Middle frontal gyrus (tissue), 1 donor: ENCODE results near the gene YAF2.
A peak's percentile ranks its signal among the peaks of the same experiment; 100 is the strongest.

Experiments used
- DNase-seq: peaks from one replicate; pipeline ENCODE4 v3.0.0-alpha.2; 2015; ENCODE audit warnings: low spot score; ENCODE audit errors: extremely low spot score

The YAF2 gene

GRCh38 chr12:42145552-42146215, 92.4 kb downstream of the YAF2 start:
- DNase-seq: no peak

DNA sequence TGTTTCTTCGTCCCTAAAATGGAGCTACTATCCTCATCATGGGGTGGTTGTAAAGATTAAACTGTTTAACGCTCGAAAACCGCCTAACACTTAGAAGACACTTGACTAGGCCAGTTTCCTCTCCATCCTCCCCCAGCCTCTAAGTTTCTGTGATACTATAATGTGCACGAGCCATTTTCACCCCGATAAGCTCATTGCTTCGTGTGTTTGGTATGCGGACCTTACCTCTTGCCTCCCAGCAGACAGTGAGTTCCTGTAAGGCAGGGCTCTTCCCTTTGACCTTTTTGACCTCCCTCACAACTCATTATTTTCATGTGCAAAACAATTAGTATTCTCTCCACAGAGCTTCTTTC, 92.9 kb downstream of the YAF2 start:
- DNase-seq: no peak

DNA sequence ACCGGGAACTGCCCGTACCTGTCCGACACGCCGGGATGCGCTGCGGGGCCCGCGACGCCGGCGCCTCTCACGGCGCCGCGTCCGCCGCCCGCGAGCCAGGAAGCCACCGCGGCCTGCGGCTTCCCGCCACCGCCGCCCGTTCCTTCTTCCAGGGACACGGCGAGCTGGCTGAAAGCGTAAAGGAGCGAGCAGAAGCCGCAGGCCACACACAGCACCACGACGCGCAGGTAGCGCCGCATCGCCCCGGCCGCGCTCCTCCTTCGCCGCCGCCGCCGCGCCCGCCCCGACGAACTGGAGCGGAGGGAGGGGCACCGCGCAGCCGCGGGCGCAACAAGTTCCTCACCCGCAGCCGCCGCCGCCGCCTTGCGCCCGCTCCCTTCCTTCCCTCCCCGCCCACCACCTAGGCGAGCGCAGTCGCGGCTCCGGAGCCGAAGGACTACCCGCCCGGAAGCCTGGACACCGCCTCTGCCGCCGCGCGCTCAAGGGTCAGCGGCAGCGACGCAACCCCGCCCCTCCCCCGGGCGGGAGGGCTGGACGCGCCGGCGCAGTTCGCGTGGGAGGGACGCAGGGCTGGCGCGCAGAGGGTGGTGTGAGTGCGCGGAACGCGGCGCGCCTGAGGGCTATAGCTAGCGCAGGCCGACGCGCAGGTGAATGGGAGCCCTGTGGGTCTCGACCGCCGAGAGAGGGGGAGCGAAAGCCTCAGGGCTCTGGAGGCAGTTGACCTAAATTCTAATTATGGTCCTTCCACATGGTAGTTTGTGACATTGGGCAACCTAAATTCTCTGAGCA, 93.4 kb downstream of the YAF2 start, which contains the start of gene GXYLT1:
TSS of gene GXYLT1 (minus strand) at position 467 of the 789 bp plus-strand sequence. CDS start at position 239, 228 bp downstream.
- DNase-seq: peak; percentile 84

- DNase-seq: no peak
These were observed 94.0 kb downstream of the YAF2 start for GRCh38 chr12:42144158-42144407.

- no peak for DNase-seq
These were observed 94.4 kb downstream of the YAF2 start for GRCh38 chr12:42143452-42144157.

GRCh38 chr12:42141981-42142606, 96.0 kb downstream of the YAF2 start:
- DNase-seq: no peak

- DNase-seq: no peak
These were observed 97.1 kb downstream of the YAF2 start for GRCh38 chr12:42140901-42141300.

- no peak for DNase-seq
These were observed 102.7 kb downstream of the YAF2 start for GRCh38 chr12:42135259-42135814.

GRCh38 chr12:42130672-42131402, 107.2 kb downstream of the YAF2 start:
- no peak for DNase-seq

GRCh38 chr12:42129595-42130204, 108.3 kb downstream of the YAF2 start:
- DNase-seq: peak; percentile 31

GRCh38 chr12:42128888-42129287, 109.2 kb downstream of the YAF2 start:
- no peak for DNase-seq

DNA sequence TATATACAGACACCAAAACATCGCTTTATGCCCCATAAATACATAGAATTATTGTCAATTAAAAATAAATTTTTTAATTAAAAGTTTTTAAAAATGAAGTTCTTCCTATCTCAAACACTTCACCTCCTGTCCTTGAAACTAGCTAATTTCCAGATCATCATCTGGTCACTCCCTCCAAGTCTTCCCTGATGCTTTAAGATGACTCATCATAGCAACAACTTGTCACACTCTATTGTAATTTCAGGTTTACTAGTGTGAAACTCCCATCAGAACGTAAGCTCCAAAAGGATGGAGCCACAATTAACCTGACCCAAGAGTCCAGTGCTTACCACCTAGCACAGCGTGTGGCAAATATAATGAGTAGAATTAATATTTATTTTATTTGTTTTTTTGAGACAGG, 109.7 kb downstream of the YAF2 start:
- DNase-seq: no peak

- DNase-seq: no peak
These were observed 111.1 kb downstream of the YAF2 start for GRCh38 chr12:42126963-42127362.

- DNase-seq: no peak
These were observed 112.7 kb downstream of the YAF2 start for GRCh38 chr12:42125388-42125767.

- DNase-seq: no peak
These were observed 113.2 kb downstream of the YAF2 start for GRCh38 chr12:42124764-42125387.

DNA sequence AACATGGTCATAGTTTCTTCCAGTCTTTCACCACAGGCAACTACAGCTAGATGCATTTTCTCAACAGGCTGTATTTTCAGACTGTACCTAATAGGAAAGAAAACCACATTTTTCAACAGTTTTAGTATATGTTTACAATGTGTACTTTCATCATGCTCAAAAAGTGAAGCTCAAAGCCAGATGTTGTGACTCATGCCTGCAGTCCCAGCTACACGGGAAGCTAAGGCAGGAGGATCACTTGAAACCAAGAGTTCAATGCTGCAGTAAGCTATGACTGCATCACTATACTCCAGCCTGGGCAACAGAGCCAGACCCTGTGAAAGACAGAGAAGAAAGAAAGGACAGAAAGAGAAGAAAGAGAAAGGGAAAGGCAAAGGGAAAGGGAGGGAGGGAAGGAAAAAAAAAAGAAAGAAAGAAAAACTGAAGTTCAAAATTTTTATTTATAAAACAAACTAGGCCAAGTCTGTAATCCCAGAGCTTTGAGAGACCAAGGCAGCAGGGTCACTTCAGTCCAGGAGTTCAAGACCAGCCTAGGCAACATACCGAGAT, 118.9 kb downstream of the YAF2 start:
- DNase-seq: no peak

DNA sequence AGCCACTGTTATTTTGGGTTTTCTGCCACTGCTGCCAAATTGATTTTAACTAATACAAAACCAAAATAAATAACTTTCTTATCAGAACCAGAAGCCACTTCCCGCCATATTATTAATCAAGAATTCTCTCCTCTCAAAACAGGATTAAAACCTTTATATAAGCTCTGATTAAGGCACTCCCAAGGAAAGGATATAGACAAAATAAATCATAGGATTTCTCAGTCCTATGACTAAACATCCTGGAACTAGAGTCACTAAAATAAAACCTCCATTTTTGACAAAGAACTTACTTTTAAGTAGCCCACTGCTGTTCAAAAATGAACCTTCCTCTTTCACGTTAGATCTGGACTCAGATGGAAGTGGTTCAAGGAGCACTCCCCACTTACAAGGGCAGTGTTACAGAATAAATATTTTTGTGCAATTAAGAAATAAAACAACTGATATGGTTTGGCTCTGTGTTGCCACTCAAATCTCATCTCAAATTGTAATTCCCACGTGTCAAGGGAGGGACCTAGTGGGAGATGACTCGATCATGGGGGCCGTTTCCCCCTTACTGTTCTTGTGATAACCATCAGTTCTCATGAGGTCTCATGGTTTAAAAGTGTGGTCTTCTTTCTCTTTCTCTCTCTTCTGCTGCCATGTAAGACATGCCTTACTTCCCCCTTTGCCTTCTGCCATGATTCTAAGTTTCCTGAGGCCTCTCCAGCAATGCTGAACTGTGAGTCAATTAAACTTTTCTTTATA, 119.7 kb downstream of the YAF2 start:
- no peak for DNase-seq

GRCh38 chr12:42109031-42109430, 129.0 kb downstream of the YAF2 start:
- no peak for DNase-seq
